HG02885 (cell line): ENCODE results near the gene USP50.
A peak's percentile ranks its signal among the peaks of the same experiment; 100 is the strongest.
"Not testable (repeated sequence)": the region's sequence is repeated elsewhere in the genome, so short reads cannot be mapped to it uniquely, and the experiment has no call there.

Experiments
- ATAC-seq: cut with Tn5 transposase; IDR thresholded peaks from one replicate; pipeline ENCODE4 v1.9.1; 2021; ENCODE audit warnings: mild to moderate bottlenecking; ENCODE audit not compliant: unreplicated experiment, poor library complexity

Gene USP50

GRCh38 chr15:50546566-50546965, at the start of gene USP50:
TSS of gene USP50 (minus strand) at chr15:50546666. CDS start at chr15:50546525, 141 bp downstream.
- ATAC-seq = no peak

- ATAC-seq = no peak
Measured at GRCh38 chr15:50594311-50594710, 47.8 kb upstream of the USP50 start.

GRCh38 chr15:50593761-50594160, 47.3 kb upstream of the USP50 start:
- no peak for ATAC-seq

DNA sequence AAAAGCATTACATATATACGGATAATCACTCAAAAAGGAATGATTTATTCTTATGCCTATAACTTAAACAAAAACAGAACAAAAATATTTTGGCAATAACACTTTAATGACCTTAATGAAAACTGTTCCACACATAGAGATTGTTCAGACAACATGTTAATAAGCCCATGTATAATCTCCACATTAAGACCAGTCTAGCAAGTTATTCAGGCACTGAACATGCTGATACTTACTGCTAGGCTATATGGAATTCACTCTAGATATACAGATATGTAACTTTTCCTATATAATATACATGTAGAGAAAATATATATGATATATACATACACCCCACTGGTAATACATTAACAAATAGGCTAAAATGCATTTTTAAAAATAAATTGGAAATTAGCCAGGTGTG, 43.8 kb upstream of the USP50 start:
- no peak for ATAC-seq

- ATAC-seq = no peak
Measured at GRCh38 chr15:50577492-50577891, 31.0 kb upstream of the USP50 start.

DNA sequence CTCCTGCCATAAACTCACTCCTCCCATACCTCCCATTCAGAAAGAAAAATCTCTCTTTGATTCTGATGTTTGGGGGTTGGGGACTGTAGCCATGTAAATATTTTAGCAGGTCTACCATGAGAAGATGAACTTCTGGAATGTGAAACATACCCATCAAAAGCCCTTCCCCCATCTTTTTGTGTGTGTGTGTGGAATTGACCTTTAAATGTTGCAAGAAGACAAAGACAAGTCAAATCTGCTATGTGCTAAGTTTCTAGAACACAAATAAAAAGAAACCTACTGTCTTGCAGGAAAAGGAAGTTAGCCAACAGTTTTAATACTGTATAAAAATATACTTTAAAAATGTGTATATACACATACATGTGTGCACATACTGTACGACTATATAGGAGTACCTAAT, 29.7 kb upstream of the USP50 start:
- ATAC-seq = no peak

GRCh38 chr15:50573842-50574241, 27.4 kb upstream of the USP50 start:
- not testable (repeated sequence) for ATAC-seq

- no peak for ATAC-seq
Measured at GRCh38 chr15:50563756-50564155, 17.3 kb upstream of the USP50 start.

DNA sequence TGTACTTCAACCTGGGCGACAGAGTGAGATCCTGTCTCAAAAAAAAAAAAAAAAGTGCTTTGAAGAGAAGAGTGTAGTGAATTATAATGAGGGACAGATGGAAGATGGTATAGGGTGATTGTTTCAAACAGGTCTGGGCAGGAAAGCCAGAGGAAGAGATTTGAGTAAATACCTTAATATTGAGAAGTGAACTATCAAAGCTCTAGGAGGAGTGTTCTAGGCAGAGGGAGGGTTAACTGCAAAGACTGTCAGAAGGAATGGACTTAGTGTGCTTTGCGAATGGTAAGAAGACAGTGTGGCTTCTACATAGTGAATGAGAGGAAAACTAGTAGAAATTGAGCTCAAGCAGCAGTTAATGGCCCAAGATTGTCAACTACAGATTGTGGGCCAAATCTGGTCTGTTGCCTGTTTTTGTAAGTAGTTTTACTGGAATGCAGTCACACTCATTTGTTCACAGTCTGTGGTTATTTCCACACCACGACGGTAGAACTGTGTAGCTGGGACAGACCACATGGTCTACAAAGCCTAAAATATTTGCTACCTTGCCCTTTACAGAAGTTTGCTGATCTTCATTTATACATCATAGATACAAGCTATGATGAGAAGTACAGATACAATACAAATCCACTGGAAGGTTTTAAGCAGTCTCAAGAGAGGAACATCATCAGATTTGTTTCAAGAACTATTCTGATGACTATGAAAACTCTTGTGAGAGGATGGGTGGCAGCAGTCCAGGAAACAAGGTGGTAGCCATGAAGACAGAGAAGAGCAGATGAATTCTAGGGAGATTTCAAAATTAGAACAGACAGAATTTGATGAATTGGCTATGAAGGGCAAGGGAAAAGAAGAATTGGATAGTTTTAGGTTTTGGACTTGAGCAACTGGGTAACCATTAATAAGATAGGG, 16.5 kb upstream of the USP50 start:
- no peak for ATAC-seq

DNA sequence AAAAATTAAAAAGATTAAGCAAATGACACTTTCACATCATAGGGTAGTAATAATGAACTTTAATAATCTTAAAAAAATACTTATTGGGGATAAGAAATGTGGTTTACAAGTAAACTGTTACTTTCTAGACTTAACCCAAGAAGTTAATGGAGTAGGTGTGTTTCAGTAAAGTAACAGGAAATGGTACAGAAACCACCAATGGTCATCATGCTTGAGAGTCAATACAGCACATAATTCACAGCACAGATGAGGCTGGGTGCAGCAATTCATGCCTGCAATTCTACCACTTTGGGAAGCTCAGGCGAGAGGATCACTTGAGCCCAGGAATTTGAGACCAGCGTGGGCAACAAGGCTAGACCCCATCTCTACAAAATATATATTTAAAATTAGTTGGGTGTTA, 11.5 kb upstream of the USP50 start:
- peak; percentile 50 for ATAC-seq

DNA sequence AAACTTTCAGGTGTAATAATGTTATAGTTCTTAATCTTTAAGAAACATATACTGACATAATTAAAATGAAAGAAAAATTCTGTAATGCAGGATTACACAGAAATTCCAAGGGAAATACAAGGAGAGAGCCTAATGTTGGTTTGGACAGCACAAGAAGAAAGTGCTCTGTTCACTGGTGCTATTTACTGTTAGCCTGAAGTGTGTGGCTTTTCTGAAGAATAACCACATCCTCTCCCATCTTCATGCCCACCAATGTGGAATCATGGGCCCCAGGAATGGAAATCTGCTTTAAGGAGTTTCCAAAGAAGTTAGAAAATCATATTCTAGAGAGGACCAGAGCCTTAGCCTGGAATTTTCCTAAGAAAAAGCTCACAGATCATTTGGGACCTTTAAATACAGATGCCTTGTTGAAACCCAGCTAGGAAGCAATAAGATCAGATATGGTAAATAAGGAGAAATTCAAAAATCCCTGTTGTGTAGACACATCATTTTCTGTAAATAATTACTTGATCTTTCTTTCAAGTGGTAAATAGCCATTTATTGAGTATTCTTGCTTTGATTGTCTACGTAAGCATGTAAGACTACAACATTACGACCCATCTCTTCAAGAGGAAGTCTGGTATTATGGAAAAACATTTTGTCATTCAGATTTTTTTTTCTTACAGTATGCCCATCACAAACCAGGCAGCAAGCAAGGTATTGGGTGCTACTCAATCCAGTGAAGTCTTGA, 10.3 kb upstream of the USP50 start:
- ATAC-seq = no peak

- ATAC-seq = peak; percentile 56
Measured at GRCh38 chr15:50552238-50552637, 5.8 kb upstream of the USP50 start.

DNA sequence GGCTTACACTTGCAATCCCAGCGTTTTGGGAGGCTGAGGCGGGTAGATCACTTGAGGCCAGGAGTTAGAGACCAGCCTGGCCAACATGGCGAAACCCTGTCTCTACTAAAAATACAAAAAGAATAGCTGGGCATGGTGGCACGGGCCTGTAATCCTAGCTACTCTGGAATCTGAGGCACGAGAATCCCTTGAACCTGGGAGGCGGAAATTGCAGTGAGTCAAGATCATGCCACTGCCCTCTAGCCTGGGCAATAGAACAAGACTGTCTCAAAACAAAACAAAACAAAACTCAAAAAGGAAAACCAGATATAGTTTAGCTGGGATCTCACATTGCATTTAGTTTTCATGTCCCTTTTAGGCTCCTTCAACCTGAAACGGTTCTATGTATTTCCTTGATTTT, 2.9 kb upstream of the USP50 start:
- ATAC-seq = no peak

GRCh38 chr15:50544368-50544767, 2.1 kb downstream of the USP50 start:
- ATAC-seq = no peak

DNA sequence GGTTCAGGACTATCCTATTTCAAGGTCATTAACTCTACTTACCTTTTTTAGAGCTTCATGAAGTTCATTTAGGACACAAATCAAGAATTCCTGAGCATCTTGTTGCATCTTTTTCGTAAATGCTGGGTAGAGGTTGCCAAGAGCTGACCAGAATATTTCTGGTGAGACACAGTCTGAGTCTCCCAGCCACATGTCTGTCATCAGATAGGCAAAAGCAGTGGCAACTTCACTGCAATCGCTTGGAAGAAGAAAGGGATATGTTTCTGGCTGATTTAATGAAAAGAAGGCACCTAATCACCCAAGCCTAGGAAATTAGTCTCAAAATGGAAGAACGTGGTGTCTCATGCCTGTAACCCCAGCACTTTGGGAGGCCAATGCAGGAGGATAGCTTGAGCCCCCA, 2.9 kb downstream of the USP50 start:
- no peak for ATAC-seq

GRCh38 chr15:50542887-50543210, 3.6 kb downstream of the USP50 start:
- no peak for ATAC-seq

GRCh38 chr15:50531766-50532165, 14.7 kb downstream of the USP50 start:
- no peak for ATAC-seq

DNA sequence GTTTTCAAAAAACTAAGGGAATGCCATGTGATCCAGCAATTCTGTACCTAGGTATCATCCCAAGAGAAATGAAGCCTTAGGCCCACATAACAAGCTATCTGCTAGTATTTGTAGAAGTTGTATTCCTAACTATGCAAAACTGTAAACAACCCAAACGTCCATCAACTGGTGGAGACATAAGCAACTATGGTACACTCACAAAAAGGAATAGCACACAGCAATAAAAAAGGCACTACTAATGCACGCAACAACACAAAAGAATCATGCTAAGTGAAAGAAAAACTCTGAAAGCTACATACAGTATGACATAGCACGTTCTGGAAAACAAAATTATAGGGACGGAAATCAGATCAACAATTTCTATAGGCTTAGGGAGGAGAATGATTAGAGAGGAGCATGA, 15.3 kb downstream of the USP50 start:
- no peak for ATAC-seq

- no peak for ATAC-seq
Measured at GRCh38 chr15:50523851-50524251, 22.6 kb downstream of the USP50 start.

GRCh38 chr15:50519740-50520425, 26.6 kb downstream of the USP50 start:
- no peak for ATAC-seq

DNA sequence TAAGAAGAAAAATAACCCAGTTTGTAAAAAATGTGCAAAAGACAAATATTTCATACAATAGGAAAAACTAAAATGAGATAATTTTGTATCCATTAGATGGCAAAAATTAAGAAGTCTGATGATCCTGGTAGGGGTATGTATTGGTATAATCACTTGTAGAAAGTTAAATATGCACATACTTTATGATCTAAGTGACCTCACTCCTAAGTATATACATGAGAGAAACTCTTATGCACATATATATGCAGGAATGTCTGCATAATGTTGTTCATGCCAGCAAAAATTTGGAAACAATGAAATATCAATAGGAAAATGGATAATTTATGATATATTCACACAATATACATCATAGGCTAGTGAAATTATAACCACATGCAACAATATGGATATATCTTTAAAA, 33.5 kb downstream of the USP50 start:
- ATAC-seq = no peak
